Right cardiac atrium (tissue), 5 donors: Measurements from ENCODE around the gene GSE1. TPM values are rescaled to one million over a fixed set of nuclear protein-coding genes. Genes with fewer than 3 reads are reported as not detected.

Experiments
- ATAC-seq, 2 donors: fragments of 200-7000 bp; cut with Tn5 transposase; one replicate each; pipeline versions ENCODE4 v1.8.0 to v1.9.1; 2020; ENCODE audit warnings: moderate library complexity in 2 of 2, mild to moderate bottlenecking in 1 of 2
- DNase-seq, 3 donors: peaks; one replicate each; pipeline ENCODE4 v3.0.0-alpha.2; 2020
- H3K27ac ChIP-seq: one replicate; pipeline ENCODE4 v1.5.1; 2013; ENCODE audit warnings: mild to moderate bottlenecking, low read length, control low read depth, moderate library complexity
- H3K27me3 ChIP-seq: one replicate; pipeline ENCODE4 v1.6.1; 2013; ENCODE audit not compliant: control insufficient read depth, insufficient read depth
- H3K4me1 ChIP-seq: one replicate; pipeline ENCODE4 v1.6.1; 2013; ENCODE audit warnings: low read length; ENCODE audit not compliant: control insufficient read depth, insufficient read depth
- H3K4me3 ChIP-seq: one replicate; pipeline ENCODE4 v1.5.1; 2013; ENCODE audit warnings: low read length, control low read depth
- H3K9me3 ChIP-seq: one replicate; pipeline ENCODE4 v1.6.1; 2013; ENCODE audit warnings: low read length; ENCODE audit not compliant: control insufficient read depth
- WGBS: extraction: QIAGEN DNeasy Blood & Tissue Kit; methylation state at CpG from one replicate; pipeline ENCODE4 v1.1.7; 2013; 5-methylcytosine and 5-hydroxymethylcytosine counted together
- intact Hi-C, 4 donors: fragments of 100-400 bp; cut with DNase I; formaldehyde crosslinking; loops; one replicate each; pipeline versions ENCODE4 v1.11.0 to v1.14.0; 2022 to 2023
- polyA plus RNA-seq: library from polyadenylated mRNA; stranded (reverse); fragments of 200-250 nt; gene quantifications from one replicate; pipeline ENCODE4 v1.2.3, GENCODE V29; 2013
- total RNA-seq, 4 donors: library from RNA; stranded (reverse); fragmentation: NEBNext Ultra II Directional; extraction: Animal tissue kit (Norgen Biotek cat#: 25700); gene quantifications; one replicate each; pipeline ENCODE4 v1.2.1, GENCODE V29; 2021
- donor health status: healthy with polysubstance abuse.
- donor health status: DM: no; HTN: yes; CAD: no.
- donor health status: DM: no; HTN: no; CAD: no.
- donor health status: DM: no; HTN: yes; CAD: no; lungs with severe emphysema.
- donor health status: DM: yes; HTN: yes; CAD: no.

Gene GSE1
- total and polyA plus RNA-seq, 5 donors, result 40.3 to 99.8 (median 87.6) TPM

DNA sequence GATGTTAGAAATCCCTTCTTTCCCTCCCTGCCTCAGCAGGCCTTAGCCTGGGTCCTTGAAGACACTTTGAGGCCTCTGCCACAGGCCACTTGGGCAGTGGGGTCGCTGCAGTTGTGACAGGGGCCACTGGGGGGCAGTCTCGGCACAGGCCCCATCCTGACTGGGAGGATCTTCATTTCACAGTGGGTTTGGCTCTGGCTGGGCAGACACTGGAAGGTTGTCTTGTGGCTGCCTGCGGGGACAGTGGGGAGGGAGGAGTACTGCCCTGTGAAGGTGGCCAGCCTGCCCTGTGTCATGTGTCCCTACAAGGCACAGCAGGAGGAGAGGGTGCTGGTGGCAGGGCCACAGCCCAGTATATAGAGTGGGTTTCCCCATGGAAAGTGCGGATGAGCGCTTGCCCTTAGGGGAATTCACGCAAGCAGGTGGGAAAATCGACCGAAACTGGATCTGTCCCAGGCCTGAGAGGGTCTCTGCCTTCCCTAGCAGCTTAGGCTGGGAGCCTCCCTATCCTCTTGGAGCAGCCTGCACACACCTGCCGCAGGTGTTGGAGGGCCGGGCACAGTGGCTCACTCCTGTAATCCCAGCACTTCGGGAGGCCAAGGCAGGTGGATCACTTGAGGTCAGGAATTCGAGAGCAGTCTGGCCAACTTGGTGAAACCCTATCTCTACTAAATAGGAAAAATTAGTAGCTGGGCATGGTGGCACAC is 46.8 kb downstream of the GSE1 start:
- Histone ChIP-seq H3K9me3 (no peaks in the 10 kb centered on the region), H3K4me3 (no peak overlapping the region), H3K4me1 (no peaks in the 10 kb centered on the region), H3K27me3 (no peaks in the 10 kb centered on the region), H3K27ac (no peak overlapping the region)
- WGBS, result 71% methylated on average over 12 of the region's 12 CpGs
- DNase-seq, result peak; percentile 60 to 90 (median 84)
- intact Hi-C loops, result no loop called here
- peak; percentile 76 to 84 for ATAC-seq

DNA sequence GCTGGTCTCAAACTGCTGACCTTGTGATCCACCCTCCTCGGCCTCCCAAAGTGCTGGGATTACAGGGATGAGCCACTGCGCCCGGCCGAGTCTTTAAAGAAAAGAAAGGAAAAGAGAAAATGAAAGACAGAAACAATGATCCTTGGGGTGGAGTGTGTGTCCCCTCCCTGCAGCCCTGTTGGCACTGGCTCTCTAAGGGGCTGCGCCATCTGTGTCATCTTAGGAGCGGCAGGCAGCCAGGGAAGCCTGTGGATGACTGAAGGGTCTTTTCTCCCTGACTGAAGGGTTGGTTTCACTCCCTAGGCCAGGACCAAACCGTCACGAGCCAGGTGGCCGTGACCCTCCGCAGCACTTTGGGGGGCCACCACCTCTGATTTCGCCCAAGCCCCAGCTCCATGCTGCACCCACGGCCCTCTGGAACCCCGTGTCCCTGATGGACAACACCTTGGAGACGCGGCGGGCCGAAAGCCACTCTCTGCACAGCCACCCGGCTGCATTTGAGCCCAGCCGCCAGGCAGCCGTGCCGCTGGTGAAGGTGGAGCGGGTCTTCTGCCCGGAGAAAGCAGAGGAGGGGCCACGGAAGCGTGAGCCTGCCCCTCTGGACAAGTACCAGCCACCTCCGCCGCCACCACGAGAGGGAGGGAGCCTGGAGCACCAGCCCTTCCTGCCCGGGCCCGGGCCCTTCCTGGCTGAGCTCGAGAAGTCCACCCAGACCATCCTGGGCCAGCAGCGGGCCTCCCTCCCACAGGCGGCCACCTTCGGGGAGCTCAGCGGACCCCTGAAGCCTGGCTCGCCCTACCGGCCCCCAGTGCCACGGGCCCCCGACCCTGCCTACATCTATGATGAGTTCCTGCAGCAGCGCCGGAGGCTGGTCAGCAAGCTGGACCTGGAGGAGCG is 48.0 kb downstream of the GSE1 start:
- Histone ChIP-seq H3K27ac (no peak overlapping the region), H3K27me3 (no peaks in the 10 kb centered on the region), H3K4me1 (no peaks in the 10 kb centered on the region), H3K9me3 (no peaks in the 10 kb centered on the region), H3K4me3 (no peak overlapping the region)
- DNase-seq (peak in 2 of 3 donors; percentile 57 to 61), ATAC-seq (no peak)
- intact Hi-C loops, result no loop called here
- WGBS, result 93% methylated on average over 42 of the region's 42 CpGs

DNA sequence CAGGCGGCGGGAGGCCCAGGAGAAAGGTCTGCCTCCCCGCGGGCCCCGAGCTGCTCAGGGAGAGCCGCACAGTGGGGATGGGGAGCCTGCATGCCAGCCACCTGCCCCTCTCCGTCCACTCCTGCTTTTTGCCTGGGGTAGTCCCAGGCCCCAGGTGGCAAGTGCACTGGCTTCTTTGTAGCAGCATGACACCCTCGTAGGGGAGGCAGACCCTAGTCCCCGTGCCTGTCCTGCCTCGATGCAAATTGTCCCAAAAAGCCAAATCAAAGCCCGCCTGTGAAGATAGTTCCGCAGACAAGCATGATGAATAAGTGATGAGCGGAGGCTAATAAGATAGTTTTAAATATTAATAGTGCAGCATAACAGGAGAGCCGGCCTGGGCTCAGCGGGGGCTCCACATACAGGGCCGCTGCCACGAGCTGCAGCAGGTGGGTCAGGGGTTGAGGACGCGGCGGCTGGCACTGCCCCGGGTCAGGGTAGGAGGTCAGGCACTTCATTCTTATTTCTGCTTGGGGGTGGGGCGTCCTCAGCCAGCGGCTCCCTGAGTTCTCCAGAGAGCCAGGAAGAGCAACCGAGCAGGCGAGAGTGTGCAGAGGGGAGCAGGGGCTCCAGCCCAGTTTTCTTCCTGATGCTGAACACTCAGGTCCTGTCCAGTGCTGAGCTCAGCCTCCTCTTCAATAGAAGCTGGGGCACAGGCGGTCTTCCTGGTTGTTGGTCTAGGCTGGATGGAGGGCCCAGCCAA is 48.8 kb downstream of the GSE1 start:
- DNase-seq (peak in 2 of 3 donors; percentile 41 to 48), ATAC-seq (no peak)
- Histone ChIP-seq H3K9me3 (no peaks in the 10 kb centered on the region), H3K4me3 (no peak overlapping the region), H3K27ac (no peak overlapping the region), H3K4me1 (no peaks in the 10 kb centered on the region), H3K27me3 (no peaks in the 10 kb centered on the region)
- intact Hi-C loops, result no loop called here
- 93% methylated on average over 26 of the region's 26 CpGs for WGBS

DNA sequence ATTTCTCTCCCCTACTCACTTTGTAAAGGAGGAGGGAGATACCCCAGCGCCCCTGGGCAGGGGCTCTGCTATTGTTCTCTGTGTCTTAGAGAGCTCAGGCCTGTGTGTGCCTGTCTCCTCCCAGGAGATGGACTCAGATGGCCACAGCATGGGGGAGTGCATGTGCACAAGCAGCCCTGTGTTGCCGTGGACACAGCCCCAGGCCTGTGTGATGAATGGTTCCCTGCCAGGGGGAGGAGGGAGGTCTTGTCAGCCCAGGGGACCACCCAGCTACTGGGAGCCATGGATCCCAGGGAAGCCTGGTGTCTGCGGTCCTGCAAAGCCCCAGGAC is 49.3 kb downstream of the GSE1 start:
- Histone ChIP-seq H3K9me3 (no peaks in the 10 kb centered on the region), H3K4me1 (no peaks in the 10 kb centered on the region), H3K27me3 (no peaks in the 10 kb centered on the region), H3K4me3 (no peak overlapping the region), H3K27ac (no peak overlapping the region)
- peak in 2 of 3 donors; percentile 21 to 35 for DNase-seq
- intact Hi-C loops, result no loop called here
- ATAC-seq, result no peak
- 79% methylated on average over 3 of the region's 3 CpGs for WGBS

DNA sequence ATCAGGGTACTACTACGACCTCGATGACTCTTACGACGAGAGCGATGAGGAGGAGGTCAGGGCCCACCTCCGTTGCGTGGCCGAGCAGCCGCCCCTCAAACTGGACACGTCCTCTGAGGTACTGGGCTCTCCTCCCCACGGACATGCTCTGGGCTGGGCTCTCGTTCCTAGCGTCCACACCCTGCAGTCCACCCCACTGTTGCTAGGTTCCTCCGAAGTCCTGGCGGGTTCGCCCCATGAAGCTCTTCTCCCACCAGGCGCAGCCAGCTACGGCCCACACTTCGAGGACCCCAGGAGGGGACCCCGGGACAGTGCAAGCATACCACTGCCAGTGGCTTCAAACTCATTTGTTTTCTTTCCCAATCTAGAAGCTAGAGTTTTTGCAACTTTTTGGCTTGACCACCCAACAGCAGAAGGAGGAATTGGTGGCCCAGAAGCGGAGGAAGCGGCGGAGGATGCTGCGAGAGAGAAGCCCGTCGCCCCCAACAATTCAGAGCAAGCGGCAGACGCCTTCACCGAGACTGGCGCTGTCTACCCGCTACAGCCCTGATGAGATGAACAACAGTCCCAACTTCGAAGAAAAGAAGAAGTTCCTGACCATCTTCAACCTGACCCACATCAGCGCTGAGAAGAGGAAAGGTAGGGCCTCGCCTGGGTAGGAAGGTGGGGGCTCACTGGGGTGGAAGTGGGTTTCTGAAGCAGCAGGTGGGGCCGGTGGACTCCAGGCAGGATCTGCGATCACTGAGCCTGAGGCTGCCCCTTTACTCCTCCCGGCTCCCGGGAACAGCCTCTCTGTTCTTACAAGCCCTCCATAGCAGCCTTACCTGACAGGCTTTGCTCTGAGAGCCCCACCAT is 50.1 kb downstream of the GSE1 start:
- Histone ChIP-seq H3K4me3 (no peak overlapping the region), H3K27me3 (no peaks in the 10 kb centered on the region), H3K27ac (no peak overlapping the region), H3K4me1 (no peaks in the 10 kb centered on the region), H3K9me3 (no peaks in the 10 kb centered on the region)
- ATAC-seq (no peak), DNase-seq (peak in 2 of 3 donors; percentile 33 to 48)
- intact Hi-C loops, result no loop called here
- 95% methylated on average over 38 of the region's 38 CpGs for WGBS

DNA sequence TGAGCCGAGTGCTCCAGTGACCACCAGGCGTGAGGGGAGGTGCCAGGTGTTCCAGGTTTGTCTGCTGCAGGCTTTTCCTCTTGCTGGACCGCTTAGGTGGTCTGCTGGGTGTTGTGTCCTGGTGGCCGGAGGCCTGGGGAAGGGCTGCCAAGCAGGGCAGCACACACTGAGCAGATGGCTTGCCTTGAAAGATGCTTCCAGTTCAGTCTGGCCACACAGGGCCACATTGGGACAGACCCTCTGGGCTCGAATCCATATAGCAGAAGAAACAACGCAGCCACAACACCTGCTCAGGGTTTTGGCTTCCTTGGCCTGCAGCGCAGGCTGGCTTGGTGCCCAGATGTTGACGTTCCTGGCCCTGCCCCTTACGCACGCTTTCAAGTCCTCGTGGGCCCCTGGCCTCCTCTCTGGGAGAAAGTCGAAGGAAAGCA is 50.8 kb downstream of the GSE1 start:
- no peak overlapping the region for H3K4me3 ChIP-seq
- DNase-seq (peak in 2 of 3 donors; percentile 71 to 74), ATAC-seq (no peak)
- WGBS, result 59% methylated on average over 12 of the region's 12 CpGs
- no peaks in the 10 kb centered on the region for H3K27me3 ChIP-seq
- no peak overlapping the region for H3K27ac ChIP-seq
- no peaks in the 10 kb centered on the region for H3K4me1 ChIP-seq
- intact Hi-C loops, result no loop called here
- no peaks in the 10 kb centered on the region for H3K9me3 ChIP-seq

DNA sequence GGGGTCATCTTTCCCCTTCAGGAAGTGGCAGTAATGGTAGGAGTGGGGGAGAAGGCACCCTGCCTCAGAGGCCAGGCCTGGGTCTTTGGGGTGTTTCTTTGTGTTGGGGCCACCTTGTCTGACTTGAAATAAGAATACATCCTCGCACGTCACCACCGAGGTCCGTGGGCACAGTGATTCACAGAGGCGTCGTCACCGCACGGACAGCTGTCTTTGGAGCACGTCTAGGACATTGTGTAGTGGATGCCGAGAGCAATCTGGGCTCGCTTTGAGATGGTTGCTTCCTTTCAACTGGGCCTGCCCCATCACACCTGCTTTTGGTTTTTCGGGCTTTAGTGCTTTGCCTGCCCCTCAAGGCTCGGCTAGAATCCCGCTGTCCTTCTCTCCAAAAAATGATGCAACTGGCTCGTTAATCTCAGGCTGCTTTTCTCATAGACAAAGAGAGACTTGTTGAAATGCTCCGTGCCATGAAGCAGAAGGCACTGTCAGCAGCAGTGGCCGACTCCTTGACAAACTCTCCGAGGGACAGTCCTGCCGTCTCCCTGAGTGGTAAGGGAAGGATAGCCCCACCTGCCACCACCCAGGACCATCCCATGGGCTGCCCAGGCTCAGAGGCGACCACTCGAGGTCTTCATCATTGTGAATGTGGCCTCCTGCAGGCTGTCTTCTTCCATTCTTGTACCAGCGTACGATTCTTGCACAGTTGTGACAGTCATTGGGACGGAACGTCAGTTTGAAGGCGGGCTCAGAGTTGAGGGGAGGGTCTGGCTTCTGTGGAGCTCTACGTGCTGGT is 51.7 kb downstream of the GSE1 start:
- Histone ChIP-seq H3K27me3 (no peaks in the 10 kb centered on the region), H3K4me1 (no peaks in the 10 kb centered on the region), H3K27ac (no peak overlapping the region), H3K9me3 (no peaks in the 10 kb centered on the region), H3K4me3 (no peak overlapping the region)
- DNase-seq, result peak in 2 of 3 donors; percentile 9 to 43
- 91% methylated on average over 27 of the region's 27 CpGs for WGBS
- intact Hi-C loops, result no loop called here
- no peak for ATAC-seq

DNA sequence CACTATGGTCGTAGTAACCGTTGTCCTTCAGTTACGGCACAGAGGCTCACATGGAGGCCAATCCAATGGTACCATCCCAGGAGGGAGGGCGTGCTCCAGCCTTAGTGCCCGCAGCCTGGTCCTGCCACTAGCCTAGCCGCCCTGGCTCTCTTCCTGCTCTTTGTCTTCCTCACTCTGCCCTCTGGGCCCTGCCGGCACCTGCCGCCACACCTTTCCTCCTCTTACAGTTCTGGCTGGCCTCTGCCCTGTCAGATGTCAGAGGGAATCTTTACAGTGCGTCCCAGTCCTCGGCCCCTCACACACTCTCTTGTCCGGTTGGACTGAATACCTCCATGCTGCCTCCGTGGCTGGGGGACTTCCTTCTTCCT is 52.2 kb downstream of the GSE1 start:
- no peak overlapping the region for H3K27ac ChIP-seq
- 92% methylated on average over 12 of the region's 12 CpGs for WGBS
- intact Hi-C loops, result no loop called here

DNA sequence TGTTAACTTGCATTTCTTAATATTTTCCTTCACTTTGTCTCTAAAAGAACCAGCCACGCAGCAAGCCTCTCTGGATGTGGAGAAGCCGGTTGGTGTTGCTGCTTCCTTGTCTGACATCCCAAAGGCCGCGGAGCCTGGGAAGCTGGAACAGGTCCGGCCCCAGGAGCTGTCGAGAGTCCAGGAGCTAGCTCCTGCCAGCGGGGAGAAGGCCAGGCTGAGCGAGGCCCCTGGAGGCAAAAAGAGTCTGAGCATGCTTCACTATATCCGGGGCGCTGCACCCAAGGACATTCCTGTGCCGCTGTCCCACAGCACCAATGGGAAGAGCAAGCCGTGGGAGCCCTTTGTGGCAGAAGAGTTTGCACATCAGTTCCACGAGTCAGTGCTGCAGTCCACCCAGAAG is 52.8 kb downstream of the GSE1 start:
- intact Hi-C loops, result no loop called here
- peak in 2 of 3 donors; percentile 40 to 42 for DNase-seq
- Histone ChIP-seq H3K4me3 (no peak overlapping the region), H3K9me3 (no peaks in the 10 kb centered on the region), H3K4me1 (no peaks in the 10 kb centered on the region), H3K27ac (no peak overlapping the region), H3K27me3 (no peaks in the 10 kb centered on the region)
- 86% methylated on average over 13 of the region's 13 CpGs for WGBS
- ATAC-seq, result no peak

More for the DNA sequence above, 52.2 kb downstream of the GSE1 start:
- Histone ChIP-seq H3K9me3 (no peaks in the 10 kb centered on the region), H3K4me3 (no peak overlapping the region), H3K27me3 (no peaks in the 10 kb centered on the region), H3K4me1 (no peaks in the 10 kb centered on the region)
- DNase-seq (peak in 2 of 3 donors; percentile 28 to 41), ATAC-seq (peak in 1 of 2 donors; percentile 12)

DNA sequence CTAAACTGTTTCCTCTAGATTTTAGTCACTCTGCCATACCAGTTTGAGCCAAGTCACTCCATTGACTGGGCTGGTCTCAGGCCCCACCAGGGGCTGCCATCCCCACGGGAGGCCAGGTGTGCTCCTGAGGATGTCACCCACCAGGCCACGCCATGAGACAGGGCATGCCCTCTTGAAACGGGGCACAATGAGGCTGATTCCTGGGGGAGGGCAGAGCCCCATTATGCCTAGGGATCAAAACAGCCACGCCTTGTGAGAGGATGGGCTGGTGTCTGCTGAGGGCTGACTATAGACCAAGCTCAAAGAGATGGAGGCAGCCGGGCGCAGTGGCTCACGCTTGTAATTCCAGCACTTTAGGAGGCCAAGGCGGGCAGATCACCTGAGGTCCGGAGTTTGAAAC is 54.1 kb downstream of the GSE1 start:
- no peak for ATAC-seq
- no peaks in the 10 kb centered on the region for H3K4me1 ChIP-seq
- WGBS, result 93% methylated on average over 9 of the region's 9 CpGs

More for the DNA sequence above, 54.1 kb downstream of the GSE1 start:
- Histone ChIP-seq H3K4me3 (no peak overlapping the region), H3K27ac (no peak overlapping the region), H3K27me3 (no peaks in the 10 kb centered on the region), H3K9me3 (no peaks in the 10 kb centered on the region)
- peak in 2 of 3 donors; percentile 34 to 39 for DNase-seq
- intact Hi-C loops, result no loop called here
